ENCODE data around the gene ZNF883.
A peak's percentile ranks its signal among the peaks of the same experiment; 100 is the strongest.

Gene ZNF883

DNA sequence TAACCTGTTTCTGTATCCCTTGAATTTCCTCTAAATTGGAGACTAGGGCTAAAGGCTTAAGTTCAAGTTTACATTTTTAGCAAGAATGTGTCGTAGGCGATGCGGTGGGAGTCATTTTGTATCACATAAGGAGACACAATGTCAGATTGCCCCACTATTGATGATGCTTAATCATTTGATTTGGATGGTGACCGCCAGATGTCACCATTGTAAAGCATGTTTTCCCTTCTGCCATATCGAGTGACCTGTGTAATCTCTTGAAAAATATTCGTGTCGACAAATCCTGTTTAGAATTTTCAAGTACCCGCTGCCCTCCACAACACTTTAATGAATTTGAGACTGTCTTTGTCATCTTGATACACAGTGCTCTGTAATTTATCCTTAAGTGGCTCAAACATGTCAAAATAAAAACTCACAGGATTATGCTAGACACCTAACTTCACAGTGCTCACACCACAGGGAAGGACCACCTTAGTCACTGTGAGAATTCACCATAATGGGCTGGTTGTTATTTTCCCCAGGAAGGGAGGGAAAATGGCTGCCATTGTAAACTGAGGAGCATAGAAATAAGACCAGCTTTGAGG lies 86.8 kb downstream of the ZNF883 start:
- H3K27me3 ChIP-seq = peaks cover 6% of the 10 kb centered on the region
- no peaks in the 10 kb centered on the region for H3K4me1 ChIP-seq
- no peaks in the 10 kb centered on the region for H3K9me3 ChIP-seq
- TF ChIP-seq, protein P1, sequence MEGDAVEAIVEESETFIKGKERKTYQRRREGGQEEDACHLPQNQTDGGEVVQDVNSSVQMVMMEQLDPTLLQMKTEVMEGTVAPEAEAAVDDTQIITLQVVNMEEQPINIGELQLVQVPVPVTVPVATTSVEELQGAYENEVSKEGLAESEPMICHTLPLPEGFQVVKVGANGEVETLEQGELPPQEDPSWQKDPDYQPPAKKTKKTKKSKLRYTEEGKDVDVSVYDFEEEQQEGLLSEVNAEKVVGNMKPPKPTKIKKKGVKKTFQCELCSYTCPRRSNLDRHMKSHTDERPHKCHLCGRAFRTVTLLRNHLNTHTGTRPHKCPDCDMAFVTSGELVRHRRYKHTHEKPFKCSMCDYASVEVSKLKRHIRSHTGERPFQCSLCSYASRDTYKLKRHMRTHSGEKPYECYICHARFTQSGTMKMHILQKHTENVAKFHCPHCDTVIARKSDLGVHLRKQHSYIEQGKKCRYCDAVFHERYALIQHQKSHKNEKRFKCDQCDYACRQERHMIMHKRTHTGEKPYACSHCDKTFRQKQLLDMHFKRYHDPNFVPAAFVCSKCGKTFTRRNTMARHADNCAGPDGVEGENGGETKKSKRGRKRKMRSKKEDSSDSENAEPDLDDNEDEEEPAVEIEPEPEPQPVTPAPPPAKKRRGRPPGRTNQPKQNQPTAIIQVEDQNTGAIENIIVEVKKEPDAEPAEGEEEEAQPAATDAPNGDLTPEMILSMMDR (IDR thresholded peaks at IDR 0.05; ENCODE audit: low read depth, low read length) = peak; percentile 70
- H3K36me3 ChIP-seq = no peaks in the 10 kb centered on the region
- H3K4me3 ChIP-seq (ENCODE audit: low read depth, low read length) = no peak overlapping the region
- peak; percentile 38 for DNase-seq

DNA sequence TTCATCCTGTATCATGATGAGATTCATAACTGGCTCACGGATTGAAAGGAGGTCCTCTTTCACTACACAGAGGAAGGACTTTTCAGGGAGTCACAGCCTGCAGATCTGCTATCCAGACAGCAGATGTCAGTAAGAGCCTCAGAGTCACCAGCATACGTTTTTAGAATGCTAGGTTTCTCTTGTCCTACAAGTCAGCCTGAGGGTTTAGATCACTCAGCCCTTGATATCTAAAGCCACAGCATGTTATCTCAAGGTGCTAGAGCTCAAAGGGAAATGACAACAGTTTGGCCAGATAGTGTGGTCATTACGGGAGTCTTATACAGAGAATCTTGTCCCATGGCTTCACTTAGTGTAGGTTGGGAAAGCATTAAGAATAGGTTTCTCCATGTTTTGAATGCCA lies 90.4 kb downstream of the ZNF883 start:
- H3K9me3 ChIP-seq = no peaks in the 10 kb centered on the region
- H3K4me3 ChIP-seq (ENCODE audit: low read depth, low read length) = no peak overlapping the region
- no peaks in the 10 kb centered on the region for H3K36me3 ChIP-seq
- TF ChIP-seq, protein P1 (IDR thresholded peaks at IDR 0.05; ENCODE audit: low read depth, low read length) = peak; percentile 68
- DNase-seq = peak; percentile 11
- no peaks in the 10 kb centered on the region for H3K4me1 ChIP-seq
- peaks cover 3% of the 10 kb centered on the region; the same call in 1 of the 2 replicates for H3K27me3 ChIP-seq

DNA sequence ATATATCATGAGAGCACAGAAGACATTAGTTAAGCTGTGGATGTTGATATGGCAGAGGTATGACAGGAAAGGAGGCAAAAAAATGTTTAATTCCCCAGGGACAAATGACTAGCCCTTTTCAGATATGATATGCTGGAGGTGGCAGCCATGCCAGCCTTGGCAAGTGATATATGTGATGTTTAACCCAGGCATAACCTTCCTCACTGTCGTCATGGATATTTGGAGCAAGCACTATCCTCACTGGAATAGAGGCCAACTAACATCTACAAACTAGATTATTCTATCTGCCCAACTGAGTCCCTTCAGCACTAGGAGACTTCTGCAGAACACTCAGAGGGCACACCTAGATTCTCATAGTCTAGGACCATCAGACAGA lies 94.0 kb downstream of the ZNF883 start:
- TF ChIP-seq, protein P1 (IDR thresholded peaks at IDR 0.05; ENCODE audit: low read depth, low read length) = no peak
- no peak for DNase-seq
- Histone ChIP-seq H3K27me3 (peaks cover 3% of the 10 kb centered on the region; the same call in 1 of the 2 replicates), H3K36me3 (no peaks in the 10 kb centered on the region), H3K9me3 (no peaks in the 10 kb centered on the region), H3K4me3 (ENCODE audit: low read depth, low read length) (no peak overlapping the region), H3K4me1 (no peaks in the 10 kb centered on the region)

DNA sequence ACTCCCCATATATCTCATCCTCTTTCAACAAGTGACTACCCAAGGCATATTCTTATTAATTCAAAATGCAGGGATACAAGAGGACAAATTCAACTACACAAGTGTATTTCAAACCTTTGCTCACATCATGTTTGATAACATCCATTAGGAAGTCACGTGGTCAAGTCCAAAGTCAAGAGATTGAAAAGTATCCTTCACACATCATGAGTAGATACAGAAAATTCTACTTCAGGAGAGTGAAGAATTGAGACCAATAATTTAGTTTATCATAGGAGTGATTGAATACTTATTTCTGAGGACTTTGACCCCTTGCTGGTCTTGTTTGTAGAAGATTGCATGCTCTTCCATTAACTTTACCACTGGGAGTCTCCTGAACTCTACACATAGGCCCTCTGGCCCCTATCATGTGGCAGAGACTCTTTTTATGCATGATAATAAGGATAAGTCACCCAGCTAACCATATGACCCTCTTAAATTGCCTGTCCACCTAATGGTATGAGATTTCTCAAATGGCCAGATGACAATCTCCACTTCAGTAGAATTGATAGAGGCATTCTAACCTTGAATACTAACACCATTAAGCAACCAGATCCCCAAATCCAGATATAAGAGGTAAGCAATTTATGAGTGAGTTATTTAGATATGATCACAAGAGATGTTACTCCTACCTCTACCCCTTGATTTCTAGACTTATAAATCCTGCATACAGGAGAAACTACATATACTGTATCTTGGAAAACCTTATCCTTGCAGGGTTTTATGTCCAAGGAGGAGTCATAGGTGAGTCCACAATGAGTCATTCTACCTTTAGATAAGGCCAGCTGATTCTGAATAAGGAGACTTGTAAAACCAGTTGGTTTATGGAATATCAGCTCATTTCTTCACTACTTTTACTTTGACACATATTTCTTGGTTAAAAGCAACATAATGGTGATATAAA lies 94.7 kb downstream of the ZNF883 start:
- no peak for DNase-seq
- TF ChIP-seq, protein P1 (IDR thresholded peaks at IDR 0.05; ENCODE audit: low read depth, low read length) = no peak
- Histone ChIP-seq H3K4me3 (ENCODE audit: low read depth, low read length) (no peak overlapping the region), H3K27me3 (peaks cover 3% of the 10 kb centered on the region; the same call in 1 of the 2 replicates), H3K36me3 (no peaks in the 10 kb centered on the region), H3K4me1 (no peaks in the 10 kb centered on the region), H3K9me3 (no peaks in the 10 kb centered on the region)

DNA sequence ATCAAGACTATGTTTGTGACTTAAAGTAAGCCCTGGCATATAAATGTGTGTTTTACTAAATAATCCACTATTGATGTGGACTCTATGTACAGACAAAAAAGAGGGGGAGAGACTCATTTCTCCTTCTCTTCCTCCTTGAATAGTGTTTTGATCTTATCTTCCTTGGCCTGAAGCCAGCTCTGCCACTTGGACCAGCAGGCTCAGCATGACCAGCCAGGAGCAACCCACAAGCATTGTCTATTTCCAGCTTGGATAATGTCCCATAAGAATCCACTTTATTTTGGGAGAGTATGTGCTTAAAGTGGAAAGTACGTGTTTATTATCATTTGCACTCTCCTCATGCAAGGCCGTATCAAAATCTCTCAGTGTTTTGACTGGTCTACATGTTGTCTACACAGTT lies 97.5 kb downstream of the ZNF883 start:
- H3K4me3 ChIP-seq (ENCODE audit: low read depth, low read length) = no peak overlapping the region
- H3K9me3 ChIP-seq = no peaks in the 10 kb centered on the region
- TF ChIP-seq, protein P1 (IDR thresholded peaks at IDR 0.05; ENCODE audit: low read depth, low read length) = no peak
- H3K4me1 ChIP-seq = no peaks in the 10 kb centered on the region
- H3K36me3 ChIP-seq = no peaks in the 10 kb centered on the region
- no peak for DNase-seq
- H3K27me3 ChIP-seq = no peaks in the 10 kb centered on the region

DNA sequence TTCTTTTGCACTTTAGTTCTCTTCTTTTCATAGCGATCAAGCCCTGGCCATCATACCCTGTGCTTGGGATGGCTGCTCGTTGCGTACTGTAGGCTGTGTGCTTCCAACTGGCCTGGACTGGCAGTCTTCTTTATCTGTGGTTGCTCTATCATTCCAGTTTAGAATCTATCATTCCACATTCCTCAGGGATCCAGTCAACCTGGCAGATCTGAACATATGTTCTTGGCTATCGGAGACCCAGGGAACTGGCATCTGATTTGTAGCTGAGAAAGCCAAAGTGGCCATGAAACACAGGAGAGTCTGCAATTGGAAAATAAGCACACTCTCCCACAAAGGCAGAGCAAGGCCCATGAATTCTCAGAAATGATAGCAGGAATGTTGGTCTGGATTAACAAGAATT lies 98.7 kb downstream of the ZNF883 start:
- H3K4me3 ChIP-seq (ENCODE audit: low read depth, low read length) = no peak overlapping the region
- H3K4me1 ChIP-seq = no peaks in the 10 kb centered on the region
- no peaks in the 10 kb centered on the region for H3K36me3 ChIP-seq
- TF ChIP-seq, protein P1 (IDR thresholded peaks at IDR 0.05; ENCODE audit: low read depth, low read length) = no peak
- H3K27me3 ChIP-seq = 0 out of 2 replicates have a peak, but pooled peaks cover 3% of the 10 kb centered on the region
- H3K9me3 ChIP-seq = no peaks in the 10 kb centered on the region
- no peak for DNase-seq
